ENCODE data around the gene TXN2. TPM values are rescaled to one million over a fixed set of nuclear protein-coding genes. Genes with fewer than 3 reads are reported as not detected.
A peak's percentile ranks its signal among the peaks of the same experiment; 100 is the strongest.
"Not testable (repeated sequence)": the region's sequence is repeated elsewhere in the genome, so short reads cannot be mapped to it uniquely, and the experiment has no call there.

The TXN2 gene
- total and polyA plus RNA-seq, 8 donors = 64.4 to 122 (median 107) TPM

- ATAC-seq (no peak), DNase-seq (no peak)
- Histone ChIP-seq H3K27me3 (no peaks in the 10 kb centered on the region), H3K27ac (no peak overlapping the region), H3K9me3 (no peaks in the 10 kb centered on the region), H3K4me3 (no peak overlapping the region), H3K36me3 (peaks cover 14 to 100% of the 10 kb centered on the region in 2 donors), H3K4me1 (peaks cover 4 to 30% of the 10 kb centered on the region in 2 donors)
- no peak for TF ChIP-seq CTCF (IDR thresholded peaks at IDR 0.05)
- intact Hi-C loops (cut with DNase I) = no loop called here
Measured at GRCh38 chr22:36522662-36523061, 41.2 kb upstream of the TXN2 start.

- DNase-seq (no peak), ATAC-seq (no peak)
- Histone ChIP-seq H3K36me3 (peaks cover 14 to 100% of the 10 kb centered on the region in 2 donors), H3K4me3 (no peak overlapping the region), H3K9me3 (no peaks in the 10 kb centered on the region), H3K4me1 (peaks cover 0 to 11% of the 10 kb centered on the region in 2 donors), H3K27ac (peak overlapping the region in 1 of 2 donors; percentile 63), H3K27me3 (no peaks in the 10 kb centered on the region)
- intact Hi-C loops (cut with DNase I) = no loop called here
- no peak for TF ChIP-seq CTCF (IDR thresholded peaks at IDR 0.05)
Measured at GRCh38 chr22:36520423-36520822, 39.0 kb upstream of the TXN2 start.

GRCh38 chr22:36519906-36520305, 38.5 kb upstream of the TXN2 start:
- H3K27ac ChIP-seq = peak overlapping the region in 1 of 2 donors; percentile 63
- H3K9me3 ChIP-seq; DNase-seq; ATAC-seq; H3K4me3 ChIP-seq; H3K27me3 ChIP-seq; intact Hi-C loops (cut with DNase I): not testable (repeated sequence)
- peaks cover 0 to 11% of the 10 kb centered on the region in 2 donors for H3K4me1 ChIP-seq
- peaks cover 14 to 100% of the 10 kb centered on the region in 2 donors for H3K36me3 ChIP-seq

- H3K4me1 ChIP-seq = peaks cover 0 to 5% of the 10 kb centered on the region in 2 donors
- intact Hi-C loops (cut with DNase I) = no loop called here
- no peaks in the 10 kb centered on the region for H3K27me3 ChIP-seq
- ATAC-seq (no peak), DNase-seq (no peak)
- no peak for TF ChIP-seq CTCF (IDR thresholded peaks at IDR 0.05)
- H3K9me3 ChIP-seq = no peaks in the 10 kb centered on the region
- H3K27ac ChIP-seq = no peak overlapping the region
- no peak overlapping the region for H3K4me3 ChIP-seq
- H3K36me3 ChIP-seq = peaks cover 5 to 100% of the 10 kb centered on the region in 2 donors
Measured at GRCh38 chr22:36514766-36515165, 33.3 kb upstream of the TXN2 start.

GRCh38 chr22:36512991-36513390, 31.6 kb upstream of the TXN2 start:
- H3K36me3 ChIP-seq = peaks cover 0 to 83% of the 10 kb centered on the region in 2 donors
- DNase-seq = no peak
- no peak overlapping the region for H3K27ac ChIP-seq
- no peaks in the 10 kb centered on the region for H3K9me3 ChIP-seq
- no peak for TF ChIP-seq CTCF (IDR thresholded peaks at IDR 0.05)
- H3K27me3 ChIP-seq = no peaks in the 10 kb centered on the region
- ATAC-seq = no peak
- H3K4me3 ChIP-seq = no peak overlapping the region
- intact Hi-C loops (cut with DNase I) = no loop called here
- H3K4me1 ChIP-seq = peaks cover 0 to 12% of the 10 kb centered on the region in 2 donors

GRCh38 chr22:36512333-36512732, 30.9 kb upstream of the TXN2 start:
- ATAC-seq = no peak
- peaks cover 2 to 18% of the 10 kb centered on the region in 2 donors for H3K4me1 ChIP-seq
- intact Hi-C loops (cut with DNase I) = no loop called here
- H3K27me3 ChIP-seq = no peaks in the 10 kb centered on the region
- no peak overlapping the region for H3K4me3 ChIP-seq
- no peak overlapping the region for H3K27ac ChIP-seq
- no peak for TF ChIP-seq CTCF (IDR thresholded peaks at IDR 0.05)
- peaks cover 0 to 77% of the 10 kb centered on the region in 2 donors for H3K36me3 ChIP-seq
- no peaks in the 10 kb centered on the region for H3K9me3 ChIP-seq
- DNase-seq = no peak

All from left lung (tissue), 10 donors.